ENCODE measurements around the gene CNBD2.

- TF ChIP-seq CTCF (IDR thresholded peaks at IDR 0.05) (no peak), POLR2A (IDR thresholded peaks at IDR 0.05) (no peak)
Measured at GRCh38 chr20:35942243-35942642, 26.1 kb upstream of the CNBD2 start.
